ENCODE results near the gene ATP7A.

The ATP7A gene

DNA sequence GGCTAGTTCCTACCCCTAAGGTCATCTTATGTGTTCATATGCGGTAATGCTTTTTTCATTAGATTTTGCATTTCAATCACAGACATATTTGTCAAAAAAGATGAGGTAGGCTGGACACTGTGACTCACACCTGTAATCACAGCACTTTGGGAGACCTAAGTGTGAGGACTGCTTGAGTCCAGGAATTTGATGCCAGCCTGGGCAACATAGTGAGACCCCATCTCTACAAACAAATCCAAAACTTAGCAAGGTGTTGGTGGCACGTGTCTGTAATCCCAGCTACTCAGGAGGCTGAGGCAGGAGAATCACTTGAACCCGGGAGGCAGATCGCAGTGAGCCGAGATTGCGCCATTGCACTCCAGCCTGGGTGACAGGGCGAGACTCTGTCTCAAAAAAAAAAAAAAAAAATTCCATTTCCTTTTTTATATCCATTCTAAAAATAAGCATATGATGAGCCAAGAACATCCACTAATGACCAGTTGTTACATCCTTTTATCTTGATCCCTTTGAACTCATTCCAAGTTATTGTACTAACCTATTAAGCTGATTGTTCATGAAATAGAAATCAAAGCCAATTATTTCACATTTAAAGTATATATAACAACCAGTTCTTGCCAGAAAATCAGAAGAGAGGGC is 35.5 kb downstream of the ATP7A start:
- no peak for DNase-seq (ENCODE audit: low spot score)

DNA sequence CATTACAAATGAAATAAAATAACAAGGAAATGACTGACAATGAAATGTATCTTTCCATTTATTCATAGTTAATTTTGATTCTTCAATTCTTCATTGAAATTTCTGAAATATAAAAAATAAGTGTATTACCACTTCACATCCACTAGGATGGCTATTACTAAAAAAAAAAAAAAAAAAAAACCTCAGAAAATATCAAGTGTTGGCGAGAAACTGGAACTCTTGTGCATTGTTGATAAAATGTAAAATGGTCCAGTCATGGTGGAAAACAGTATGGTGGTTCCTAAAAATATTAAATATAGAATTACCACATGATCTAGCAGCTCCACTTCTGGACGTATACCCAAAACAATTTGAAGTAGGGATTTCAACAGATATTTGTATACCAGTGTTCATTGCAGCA is 36.1 kb downstream of the ATP7A start:
- DNase-seq (ENCODE audit: low spot score), result no peak

DNA sequence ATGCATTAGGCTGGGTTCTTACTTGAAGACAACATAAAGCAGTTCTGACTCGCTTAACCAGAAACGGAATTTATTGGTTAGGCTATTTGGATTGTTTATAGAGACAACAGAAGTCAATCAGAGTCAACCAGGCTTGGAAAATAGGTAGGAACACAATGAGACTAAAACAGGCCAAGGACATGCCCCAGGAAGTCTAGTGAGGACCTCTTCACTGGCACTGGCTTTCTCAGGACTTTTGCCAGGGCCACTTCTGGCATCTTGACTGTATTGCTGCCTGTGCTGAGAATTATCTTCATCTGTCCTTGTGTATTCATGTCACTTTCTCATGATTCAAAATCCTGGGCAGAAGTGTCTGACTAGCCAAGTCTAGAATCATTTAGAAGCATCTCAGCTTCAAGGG is 39.3 kb downstream of the ATP7A start:
- no peak for DNase-seq (ENCODE audit: low spot score)

DNA sequence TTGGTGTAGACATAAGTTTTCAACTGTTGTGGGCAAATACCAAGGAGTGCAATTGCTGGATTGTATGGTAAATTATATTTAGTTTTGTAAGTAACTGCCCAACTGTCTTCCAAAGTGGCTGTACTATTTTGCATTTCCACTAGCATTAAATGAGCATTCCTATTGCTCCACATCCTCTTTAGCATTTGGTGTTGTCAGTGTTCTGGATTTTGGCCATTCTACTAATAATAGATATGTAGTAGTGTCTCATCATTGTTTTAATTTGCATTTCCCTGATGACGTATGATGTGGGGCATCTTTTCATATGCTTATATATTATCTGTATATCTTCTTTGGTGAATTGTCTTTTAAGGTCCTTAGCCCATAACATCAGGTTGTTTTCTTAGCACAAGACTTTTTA is 41.7 kb downstream of the ATP7A start:
- DNase-seq (ENCODE audit: low spot score), result no peak

DNA sequence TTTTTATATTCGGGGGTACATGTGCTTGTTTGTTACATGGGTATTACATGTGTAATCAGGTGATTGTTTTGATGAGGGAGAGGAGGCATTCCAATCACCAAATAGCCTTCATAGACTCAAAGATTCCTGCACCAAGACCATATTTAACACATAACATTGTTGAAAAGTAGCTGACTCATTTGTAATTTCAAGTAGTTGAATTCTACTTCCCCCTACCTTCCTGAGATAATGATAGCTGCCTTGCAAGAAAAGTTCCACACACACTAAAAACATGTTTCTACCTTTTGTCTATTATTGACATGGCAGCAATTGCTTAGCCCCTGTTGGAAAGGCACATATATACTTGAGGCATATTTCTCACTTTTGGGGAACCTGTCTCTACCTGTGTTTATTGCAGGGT is 42.8 kb downstream of the ATP7A start:
- DNase-seq (ENCODE audit: low spot score), result peak; percentile 7

DNA sequence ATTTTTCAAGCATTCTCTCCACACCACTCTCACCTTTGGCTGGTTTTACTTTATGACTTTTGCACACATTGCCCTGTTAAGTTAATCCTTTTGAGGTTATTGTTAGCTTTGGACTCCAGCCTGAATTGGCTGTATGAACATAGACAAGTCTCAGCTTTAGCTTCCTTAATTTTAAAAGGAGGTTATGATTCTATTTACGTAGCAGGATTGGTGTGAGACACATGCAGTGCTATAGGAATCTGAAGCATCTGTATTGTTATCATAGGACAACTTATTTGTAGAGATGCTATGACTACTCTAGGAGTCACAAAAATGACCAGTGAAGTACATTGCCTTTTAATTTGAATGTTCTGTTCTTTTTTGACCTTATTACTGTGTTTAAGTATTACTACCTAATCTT is 43.2 kb downstream of the ATP7A start:
- peak; percentile 32 for DNase-seq (ENCODE audit: low spot score)

DNA sequence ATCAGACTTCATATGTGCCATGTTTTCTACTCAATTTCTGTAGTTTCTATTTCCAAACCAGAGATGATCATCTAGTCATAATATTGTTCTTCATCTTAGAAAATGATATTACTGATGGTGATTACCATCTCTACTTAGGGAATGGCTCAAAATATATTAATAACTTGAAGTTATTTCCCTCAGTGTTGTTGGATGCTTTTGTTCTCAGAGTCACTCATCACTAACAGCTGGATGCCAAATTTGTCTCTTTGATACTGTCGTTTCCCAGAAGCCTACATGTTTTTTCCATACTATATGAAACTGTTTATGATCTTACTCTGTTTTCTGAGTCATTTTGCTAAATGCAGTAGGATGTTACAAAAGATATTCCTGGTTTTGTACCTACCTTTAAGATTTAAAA is 50.1 kb downstream of the ATP7A start:
- DNase-seq (ENCODE audit: low spot score), result no peak

DNA sequence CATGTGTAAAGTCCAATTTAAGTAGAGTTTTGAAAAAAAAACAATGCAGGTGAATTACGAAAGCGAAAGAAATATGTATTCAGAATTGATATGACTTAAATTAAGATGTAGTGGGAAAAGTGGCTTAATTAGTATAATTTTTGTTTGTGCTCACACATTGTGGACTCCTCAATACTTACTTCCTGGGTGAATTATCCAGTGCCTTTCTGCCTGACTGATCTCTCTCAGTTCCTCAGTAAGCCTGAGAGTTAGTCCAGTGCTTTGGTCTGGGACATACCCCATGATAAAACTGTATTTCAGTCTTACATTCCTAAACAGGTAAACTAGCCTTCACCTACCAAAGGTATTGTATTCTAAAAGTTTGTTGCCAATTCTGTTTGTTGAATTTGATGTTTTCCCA is 50.6 kb downstream of the ATP7A start:
- DNase-seq (ENCODE audit: low spot score), result no peak

DNA sequence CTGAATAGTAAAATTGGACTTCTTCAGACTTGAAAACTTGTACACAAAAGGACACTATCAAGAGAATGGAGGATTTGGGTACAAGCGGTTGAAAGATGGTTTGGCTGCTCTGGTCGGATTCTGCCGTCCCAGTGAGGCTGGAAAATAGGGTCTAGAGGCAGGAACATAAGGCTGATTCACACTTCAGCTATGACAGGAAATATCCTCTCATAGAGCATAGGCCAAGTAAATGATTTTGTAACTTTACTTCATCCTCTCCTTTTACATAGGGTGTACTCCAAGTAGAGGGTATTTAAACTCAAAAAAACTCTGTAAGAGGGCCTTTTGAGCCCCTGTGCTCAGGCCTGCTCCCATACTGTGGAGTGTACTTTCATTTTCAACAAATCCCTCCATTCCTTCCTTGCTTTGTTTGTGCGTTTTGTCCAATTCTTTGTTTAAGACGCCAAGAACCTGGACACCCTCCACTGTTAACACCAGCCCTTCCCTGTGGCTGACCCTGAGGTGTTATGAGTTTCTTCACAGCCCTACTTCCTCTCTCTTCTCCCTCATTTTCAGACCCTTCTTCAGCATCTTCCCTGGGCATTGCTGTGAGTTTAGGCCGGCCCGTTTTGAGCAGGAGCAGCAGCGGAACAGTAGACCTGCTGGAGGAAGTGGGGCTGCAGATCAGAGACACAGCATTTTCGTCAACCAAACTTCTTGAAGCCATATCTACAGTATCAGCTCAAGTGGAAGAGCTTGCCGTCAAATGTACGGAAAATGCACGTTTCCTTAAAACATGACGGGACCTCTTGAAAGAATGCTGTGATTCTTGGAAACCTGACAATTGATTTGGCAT is 51.8 kb downstream of the ATP7A start:
- DNase-seq (ENCODE audit: low spot score), result no peak

DNA sequence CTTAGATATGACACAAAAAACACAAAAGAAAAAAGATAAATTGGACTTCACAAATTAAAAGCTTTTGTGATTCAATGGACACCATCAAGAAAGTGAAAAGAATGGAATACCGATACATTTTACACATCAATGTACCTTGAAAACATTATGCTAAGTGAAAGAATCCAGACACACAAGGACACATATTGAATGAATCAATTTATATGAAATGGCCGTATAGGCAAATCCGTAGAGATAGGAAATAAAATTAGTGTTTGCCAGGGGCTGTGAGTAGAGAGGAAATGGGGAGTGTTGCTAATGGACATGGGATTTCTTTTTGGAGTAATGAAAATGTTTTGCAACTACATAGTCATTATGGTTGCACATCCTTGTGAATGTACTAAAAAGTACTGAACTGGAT is 55.9 kb downstream of the ATP7A start:
- DNase-seq (ENCODE audit: low spot score), result no peak

DNA sequence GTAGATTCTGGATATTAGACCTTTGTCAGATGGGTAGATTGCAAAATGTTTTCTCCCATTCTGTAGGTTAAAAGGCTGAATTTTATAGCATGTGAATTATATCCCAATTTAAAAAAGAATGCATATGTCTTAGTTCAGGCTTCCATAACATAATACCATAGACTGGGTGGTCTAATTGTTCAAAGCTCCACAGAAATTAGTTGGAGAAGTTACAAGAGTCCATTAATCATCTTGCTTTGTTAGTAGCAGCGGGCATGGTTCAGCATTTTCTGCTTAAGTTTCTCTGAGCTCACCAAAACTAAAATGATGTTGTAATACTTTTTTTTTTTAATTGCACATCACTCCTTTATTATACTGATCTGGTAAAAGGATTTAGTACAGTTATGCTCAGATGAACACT is 57.1 kb downstream of the ATP7A start:
- DNase-seq (ENCODE audit: low spot score), result no peak

DNA sequence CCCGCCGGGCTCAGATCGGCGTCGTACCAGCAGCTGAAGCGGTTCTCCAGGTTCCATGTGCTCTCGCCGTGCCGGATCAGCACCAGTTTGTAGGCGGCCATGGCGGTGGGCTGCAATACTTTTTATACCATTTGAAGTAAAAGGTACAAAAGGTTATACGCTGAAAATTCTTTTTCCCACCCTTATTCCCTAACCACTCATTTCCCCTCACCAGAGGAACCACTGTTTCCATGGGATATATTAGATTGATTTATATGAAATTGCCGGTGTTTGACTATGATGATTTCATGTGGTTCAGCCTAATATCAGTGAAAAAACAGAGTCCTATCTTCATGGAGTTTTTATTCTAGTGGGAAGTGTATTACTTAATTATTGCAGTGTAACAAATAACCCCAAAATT is 59.0 kb downstream of the ATP7A start, which contains the start of gene PGAM4:
PGAM4 (minus strand) TSS at position 101 of the 400 bp plus-strand sequence; CDS start at position 101, 0 bp downstream.
- DNase-seq (ENCODE audit: low spot score), result no peak

DNA sequence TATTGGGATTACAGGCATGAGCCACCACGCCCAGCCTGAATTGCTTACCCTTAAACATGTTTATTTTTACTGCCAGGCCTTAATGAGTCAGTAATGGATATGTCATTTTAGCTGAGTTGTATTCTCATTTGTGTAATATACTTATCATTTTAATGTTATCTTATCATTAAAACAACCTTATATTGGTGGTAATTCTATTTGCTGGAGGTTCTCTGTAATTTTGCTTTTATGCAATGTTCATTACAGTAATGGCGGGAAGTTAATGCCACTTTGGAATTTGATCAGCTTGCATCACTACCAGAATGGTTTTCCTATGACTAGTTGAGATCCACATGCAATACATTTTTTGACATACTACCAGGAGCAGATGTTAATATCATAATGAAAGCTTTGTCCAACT is 65.3 kb downstream of the ATP7A start:
- DNase-seq (ENCODE audit: low spot score), result peak; percentile 2

DNA sequence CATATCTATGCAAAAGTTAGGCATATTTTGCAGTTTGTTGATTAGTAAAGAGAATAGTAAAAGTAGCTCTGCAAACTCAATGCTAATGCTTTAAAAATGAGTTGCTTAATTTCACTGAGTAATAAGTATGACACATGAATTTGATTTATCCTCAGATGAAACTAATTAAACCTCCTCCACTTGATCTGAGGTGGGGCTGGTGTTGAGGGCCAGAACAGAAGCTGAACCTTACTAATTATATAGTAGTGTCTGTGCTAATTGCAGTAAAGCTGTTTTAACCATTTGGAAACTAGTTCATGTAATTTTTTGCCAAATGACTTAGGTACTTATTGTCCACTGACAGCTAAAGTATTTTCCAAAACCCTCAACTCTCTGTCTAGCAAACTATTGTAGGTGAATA is 66.6 kb downstream of the ATP7A start:
- no peak for DNase-seq (ENCODE audit: low spot score)

DNA sequence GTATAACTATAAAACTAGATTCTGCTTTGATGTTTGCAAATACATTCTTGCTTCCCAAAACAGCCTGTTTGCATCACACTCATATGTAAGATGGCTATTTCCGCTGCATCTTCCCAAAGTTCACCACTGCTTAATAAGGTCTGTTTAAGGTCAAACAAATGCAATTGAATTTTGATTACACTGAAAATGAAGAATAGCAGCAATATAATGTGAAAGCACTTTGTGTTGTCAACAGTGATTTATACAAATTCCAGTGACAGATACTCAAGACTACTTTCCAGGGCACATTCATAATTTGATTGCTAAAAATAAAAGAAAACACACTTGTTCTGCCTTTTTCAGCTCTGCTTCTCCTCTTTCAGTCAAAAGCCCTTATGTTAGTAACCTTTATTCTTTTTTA is 67.0 kb downstream of the ATP7A start:
- no peak for DNase-seq (ENCODE audit: low spot score)

DNA sequence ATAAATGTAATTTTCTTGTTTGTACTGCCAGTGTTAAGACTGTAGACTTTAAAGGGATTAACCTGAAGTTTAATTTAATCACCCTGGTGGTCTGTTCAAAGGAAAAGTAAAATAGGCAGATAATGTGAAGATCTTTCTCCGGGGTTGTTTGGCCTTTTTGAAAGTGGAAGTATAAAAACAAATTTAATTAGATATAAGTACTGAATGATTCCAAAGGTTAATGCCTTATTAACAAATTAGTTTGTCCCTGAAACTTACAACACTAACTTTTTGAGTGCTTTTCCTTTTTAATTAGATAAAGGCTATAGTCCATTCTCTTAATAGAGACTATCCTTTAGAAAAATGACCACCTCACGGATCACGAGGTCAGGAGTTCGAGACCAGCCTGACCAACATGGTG is 69.4 kb downstream of the ATP7A start:
- no peak for DNase-seq (ENCODE audit: low spot score)

DNA sequence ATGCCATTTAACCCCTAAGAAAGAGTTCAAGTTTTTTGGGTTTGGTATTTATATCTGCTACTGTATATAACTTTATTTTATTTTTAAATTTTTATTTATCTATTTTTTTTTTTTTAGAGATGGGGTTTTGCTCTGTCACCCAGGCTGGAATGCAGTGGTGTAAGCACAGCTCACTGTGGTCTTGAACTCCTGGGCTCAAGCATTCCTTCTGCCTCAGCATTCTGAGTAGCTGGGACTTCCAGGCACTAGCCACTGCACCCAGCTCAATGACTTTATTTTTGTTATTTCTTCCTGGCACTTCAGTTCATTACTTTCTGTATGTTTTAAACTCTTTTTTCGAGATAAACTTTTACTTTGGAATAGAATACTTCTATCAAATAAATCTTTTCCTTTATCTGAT is 101.4 kb downstream of the ATP7A start:
- DNase-seq (ENCODE audit: low spot score), result no peak

DNA sequence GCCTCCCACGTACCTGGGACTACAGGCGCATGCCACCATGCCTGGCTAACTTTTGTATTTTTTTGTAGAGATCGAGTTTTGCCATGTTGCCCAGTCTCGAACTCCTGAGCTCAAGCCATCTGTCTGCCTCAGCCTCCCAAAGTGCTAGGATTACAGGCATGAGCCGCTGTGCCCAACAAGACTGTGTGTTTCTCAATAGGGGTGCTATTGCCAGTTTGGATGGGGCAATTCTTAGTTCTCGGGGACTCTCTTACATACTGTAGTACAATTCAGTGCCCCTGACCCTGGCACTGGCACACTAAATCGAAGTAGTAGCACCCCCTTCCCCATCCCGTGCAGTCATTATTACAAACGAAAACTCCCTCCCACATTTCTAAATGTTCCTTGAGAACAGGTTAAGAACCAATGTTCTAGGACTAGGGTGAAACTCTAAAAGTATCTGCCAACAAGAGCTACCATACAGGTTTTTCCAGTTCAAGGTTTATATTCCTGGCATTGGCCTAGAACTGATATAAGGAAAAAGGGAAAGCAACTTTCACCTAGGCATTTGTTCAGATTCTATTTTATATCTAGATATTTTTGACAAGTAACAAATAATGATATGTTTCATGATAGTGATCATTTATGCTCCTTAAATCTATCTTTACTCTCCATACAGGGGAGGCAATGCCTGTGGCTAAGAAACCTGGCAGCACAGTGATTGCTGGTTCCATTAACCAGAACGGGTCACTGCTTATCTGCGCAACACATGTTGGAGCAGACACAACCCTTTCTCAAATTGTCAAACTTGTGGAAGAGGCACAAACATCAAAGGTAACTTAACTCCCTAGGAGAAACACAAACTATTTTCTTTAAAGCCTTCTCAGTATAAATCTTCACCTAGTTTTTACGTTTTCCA is 109.3 kb downstream of the ATP7A start:
- DNase-seq (ENCODE audit: low spot score), result peak; percentile 1

DNA sequence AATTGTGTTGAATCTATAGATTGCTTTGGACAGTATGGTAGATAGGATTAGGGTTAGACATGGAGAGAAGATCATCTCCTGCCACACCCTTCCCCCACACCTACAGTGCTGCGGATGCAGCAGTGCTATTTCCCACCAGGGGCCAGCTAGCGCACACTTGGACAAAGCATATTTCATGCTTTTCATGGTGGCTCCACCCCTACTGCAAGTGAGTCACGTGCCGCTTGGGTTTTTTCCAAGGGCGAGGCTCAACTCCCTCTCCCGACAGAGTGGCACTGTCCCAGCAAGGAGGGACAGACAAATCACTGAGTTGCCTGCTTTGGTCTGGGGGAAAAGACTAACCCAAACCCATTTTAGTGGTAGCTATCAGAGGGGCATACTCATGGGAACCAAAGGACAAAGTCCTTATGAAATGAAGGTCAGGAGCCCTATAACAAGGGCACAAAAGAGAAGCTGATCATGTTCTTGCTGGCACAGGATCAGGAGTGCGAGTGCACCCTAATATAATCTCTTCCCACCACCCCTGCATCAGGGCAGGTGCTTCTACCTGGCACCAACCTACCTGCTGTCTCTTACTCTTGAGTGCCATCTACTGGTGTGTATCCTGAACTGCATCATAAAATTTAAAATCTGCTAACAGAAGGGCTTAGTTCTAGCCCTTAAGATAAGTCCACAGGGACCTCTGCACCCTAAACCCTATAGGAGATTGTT is 114.0 kb downstream of the ATP7A start:
- DNase-seq (ENCODE audit: low spot score), result peak; percentile 51

DNA sequence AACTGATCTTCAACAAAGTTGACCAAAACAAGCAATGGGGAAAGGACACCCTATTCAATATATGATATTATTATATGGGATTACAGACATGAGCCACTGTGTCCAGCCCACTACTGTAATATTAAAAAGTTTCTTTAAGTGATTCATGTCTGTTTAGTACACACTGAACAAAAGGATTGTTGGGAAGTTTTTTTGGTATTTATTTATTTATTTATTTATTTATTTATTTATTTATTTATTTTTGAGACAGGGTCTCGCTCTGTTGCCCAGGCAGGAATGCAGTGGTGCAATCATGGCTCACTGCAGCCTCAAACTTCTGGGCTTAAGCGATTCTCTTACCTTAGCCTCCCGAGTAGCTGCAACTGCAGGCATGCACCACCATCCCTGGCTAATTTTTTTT is 117.3 kb downstream of the ATP7A start:
- DNase-seq (ENCODE audit: low spot score), result no peak

DNA sequence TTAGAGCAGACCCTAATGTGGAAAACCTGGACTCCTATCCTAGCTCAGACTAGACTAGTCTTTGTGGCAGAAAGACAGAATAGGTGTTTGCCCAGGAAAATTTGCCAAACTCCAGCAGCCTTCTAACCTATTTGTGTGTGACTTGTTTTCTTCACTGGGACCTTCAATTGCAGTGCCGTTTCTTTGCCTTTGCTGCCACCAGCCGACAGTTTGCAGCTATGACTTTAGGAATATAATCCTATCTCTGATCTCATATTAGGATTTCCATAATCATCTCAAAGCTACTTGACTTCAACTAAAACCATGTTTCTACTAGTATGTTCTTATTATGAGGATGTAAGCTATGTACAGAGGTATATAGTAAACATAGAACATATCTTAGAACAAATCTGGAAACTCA is 119.2 kb downstream of the ATP7A start:
- DNase-seq (ENCODE audit: low spot score), result peak; percentile 19

DNA sequence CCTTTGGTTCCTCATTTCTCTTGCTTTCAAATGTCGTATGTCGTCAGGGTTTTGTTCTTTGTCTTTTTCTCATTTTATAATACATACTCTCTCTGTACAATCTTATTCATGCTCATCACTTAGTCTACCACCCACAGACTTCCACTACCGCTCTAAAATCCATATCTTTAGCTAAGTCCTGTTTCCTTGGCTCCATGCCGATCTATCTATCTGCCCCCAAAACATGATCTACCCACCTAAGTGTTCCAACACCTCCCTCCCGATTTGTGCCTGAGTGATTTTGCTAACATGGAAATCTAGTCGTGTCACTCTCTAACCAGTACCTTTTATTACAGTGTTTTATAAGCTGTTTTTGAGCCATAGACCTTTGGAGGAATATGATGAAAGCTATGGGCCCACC is 124.6 kb downstream of the ATP7A start:
- no peak for DNase-seq (ENCODE audit: low spot score)
